ENCODE measurements around the gene SLC38A10. TPM values are rescaled to one million over a fixed set of nuclear protein-coding genes. Genes with fewer than 3 reads are reported as not detected.
A peak's percentile ranks its signal among the peaks of the same experiment; 100 is the strongest.

Gene SLC38A10
- total and polyA plus RNA-seq, 2 of the 13 experiments (the other 11 are each of a cell fraction or from before 2014, with no cell fraction given): 23.4 to 55.8 TPM

GRCh38 chr17:81295031-81295675, at the start of gene SLC38A10 (continued):
- TF ChIP-seq KLF12 (CRISPR knock-in tag; IDR thresholded peaks at IDR 0.05; ENCODE audit: borderline replicate concordance): no peak
- TF ChIP-seq THAP7 (CRISPR knock-in tag; IDR thresholded peaks at IDR 0.05): no peak
- no peak for TF ChIP-seq ZMAT5 (CRISPR knock-in tag; IDR thresholded peaks at IDR 0.05; ENCODE audit: borderline replicate concordance, low read depth)
- TF ChIP-seq MXD3 (CRISPR knock-in tag; IDR thresholded peaks at IDR 0.05): peak; percentile 92
- no peak for TF ChIP-seq JUN (CRISPR knock-in tag; IDR thresholded peaks at IDR 0.05)
- TF ChIP-seq ZNF224 (CRISPR knock-in tag; IDR thresholded peaks at IDR 0.05): 0 out of 2 replicates have a peak, but pooled peaks have one; percentile 44
- TF ChIP-seq IRX3 (CRISPR knock-in tag; IDR thresholded peaks at IDR 0.05; ENCODE audit: borderline replicate concordance, low read depth): no peak; the same call in 1 of the 2 replicates
- TF ChIP-seq PPARG (CRISPR knock-in tag; conservative IDR thresholded peaks at IDR 0.05): peak; percentile 53
- no peak for TF ChIP-seq ZNF276 (CRISPR knock-in tag; IDR thresholded peaks at IDR 0.05; ENCODE audit: low read depth)
- no peak for TF ChIP-seq PTBP1 (IDR thresholded peaks at IDR 0.05; ENCODE audit: low read depth, low read length, poor library complexity, severe bottlenecking)
- no peak; the same call in 1 of the 2 replicates for TF ChIP-seq FOXK1 (CRISPR knock-in tag; IDR thresholded peaks at IDR 0.05; ENCODE audit: borderline replicate concordance, low read depth)
- TF ChIP-seq ZNF280D (CRISPR knock-in tag; IDR thresholded peaks at IDR 0.05): no peak; the same call in 1 of the 2 replicates
- peak; percentile 74; the same call in 1 of the 2 replicates for TF ChIP-seq SALL2 (CRISPR knock-in tag; IDR thresholded peaks at IDR 0.05)
- no peak for TF ChIP-seq ZBTB21 (CRISPR knock-in tag; IDR thresholded peaks at IDR 0.05)
- TF ChIP-seq AKNA (CRISPR knock-in tag; IDR thresholded peaks at IDR 0.05; ENCODE audit: borderline replicate concordance): peak; percentile 10; the same call in 1 of the 2 replicates

Measured in HepG2 (cell line).